Tibial nerve (tissue), 3 donors: ENCODE data around the gene CALU.

Experiments used
- POLR2A ChIP-seq, 2 donors: fragments of 450-650 bp; IDR thresholded peaks; one replicate each; pipeline ENCODE4 v1.6.1; 2017; ENCODE audit warnings: antibody characterized with exemption in 2 of 2, mild to moderate bottlenecking in 2 of 2, moderate library complexity in 2 of 2
- TF ChIP-seq, protein P1 (sequence below), 5 experiments: fragments of 200-600 bp in 3 of 5; fragments of 450-650 bp in 2 of 5; sonication (generic) in 3 of 5; IDR thresholded peaks; one replicate each; pipeline ENCODE4 v1.5.1; 2016 to 2019; ENCODE audit warnings: antibody characterized with exemption in 5 of 5, mild to moderate bottlenecking in 3 of 5, moderate library complexity in 2 of 5

GRCh38 chr7:128800567-128800966 is 61.4 kb downstream of the CALU start:
- TF ChIP-seq, protein P1, sequence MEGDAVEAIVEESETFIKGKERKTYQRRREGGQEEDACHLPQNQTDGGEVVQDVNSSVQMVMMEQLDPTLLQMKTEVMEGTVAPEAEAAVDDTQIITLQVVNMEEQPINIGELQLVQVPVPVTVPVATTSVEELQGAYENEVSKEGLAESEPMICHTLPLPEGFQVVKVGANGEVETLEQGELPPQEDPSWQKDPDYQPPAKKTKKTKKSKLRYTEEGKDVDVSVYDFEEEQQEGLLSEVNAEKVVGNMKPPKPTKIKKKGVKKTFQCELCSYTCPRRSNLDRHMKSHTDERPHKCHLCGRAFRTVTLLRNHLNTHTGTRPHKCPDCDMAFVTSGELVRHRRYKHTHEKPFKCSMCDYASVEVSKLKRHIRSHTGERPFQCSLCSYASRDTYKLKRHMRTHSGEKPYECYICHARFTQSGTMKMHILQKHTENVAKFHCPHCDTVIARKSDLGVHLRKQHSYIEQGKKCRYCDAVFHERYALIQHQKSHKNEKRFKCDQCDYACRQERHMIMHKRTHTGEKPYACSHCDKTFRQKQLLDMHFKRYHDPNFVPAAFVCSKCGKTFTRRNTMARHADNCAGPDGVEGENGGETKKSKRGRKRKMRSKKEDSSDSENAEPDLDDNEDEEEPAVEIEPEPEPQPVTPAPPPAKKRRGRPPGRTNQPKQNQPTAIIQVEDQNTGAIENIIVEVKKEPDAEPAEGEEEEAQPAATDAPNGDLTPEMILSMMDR (IDR thresholded peaks at IDR 0.05): no peak
- TF ChIP-seq POLR2A (IDR thresholded peaks at IDR 0.05): no peak
